HepG2 (cell line): Measurements from ENCODE around the gene SMAD3. TPM values are rescaled to one million over a fixed set of nuclear protein-coding genes. Genes with fewer than 3 reads are reported as not detected.
A peak's percentile ranks its signal among the peaks of the same experiment; 100 is the strongest.

ENCODE experiments used
- CBFB ChIP-seq: sonication (generic); formaldehyde crosslinking; IDR thresholded peaks from 2 replicates; pipeline ENCODE4 v1.4.0; 2020; ENCODE audit warnings: missing genetic modification reagents
- CC2D1A ChIP-seq: sonication (generic); formaldehyde crosslinking; IDR thresholded peaks from 2 replicates; pipeline ENCODE4 v1.8.1; 2023; ENCODE audit warnings: mild to moderate bottlenecking, missing genetic modification reagents
- ERF ChIP-seq: IDR thresholded peaks from 2 replicates; pipeline ENCODE4 v1.6.1; 2018; ENCODE audit warnings: missing biosample characterization, missing genetic modification reagents
- GABPA ChIP-seq, 2 experiments: IDR thresholded peaks; 2 replicates each; pipeline ENCODE4 v1.6.1; 2011 to 2016; ENCODE audit warnings: low read depth in 2 of 2, low read length in 1 of 2, missing biosample characterization in 1 of 2, missing genetic modification characterization in 1 of 2
- HES4 ChIP-seq: sonication (generic); formaldehyde crosslinking; IDR thresholded peaks from 2 replicates; pipeline ENCODE4 v1.9.0; 2021; ENCODE audit warnings: mild to moderate bottlenecking, missing genetic modification reagents, borderline replicate concordance
- HHEX ChIP-seq: IDR thresholded peaks from 2 replicates; pipeline ENCODE4 v1.6.1; 2016; ENCODE audit warnings: control low read depth
- MAX ChIP-seq: IDR thresholded peaks from 2 replicates; pipeline ENCODE4 v1.6.1; 2012; ENCODE audit warnings: inconsistent platforms
- MXD4 ChIP-seq: IDR thresholded peaks from 2 replicates; pipeline ENCODE4 v1.6.1; 2016; ENCODE audit warnings: mild to moderate bottlenecking, missing biosample characterization, missing genetic modification reagents
- REPIN1 ChIP-seq: sonication (generic); formaldehyde crosslinking; IDR thresholded peaks from 2 replicates; pipeline ENCODE4 v1.8.0; 2022; ENCODE audit warnings: missing genetic modification reagents, low read depth, mild to moderate bottlenecking, borderline replicate concordance
- ZBTB8A ChIP-seq: sonication (generic); formaldehyde crosslinking; IDR thresholded peaks from 2 replicates; pipeline ENCODE4 v1.4.0; 2020; ENCODE audit warnings: mild to moderate bottlenecking, low read depth, missing genetic modification reagents, borderline replicate concordance
- ZFP36 ChIP-seq: fragments of 150-350 bp; IDR thresholded peaks from 2 replicates; pipeline ENCODE4 v1.6.1; 2018; ENCODE audit warnings: borderline replicate concordance, low read length, low read depth; ENCODE audit not compliant: partially characterized antibody
- ZMAT3 ChIP-seq: sonication (generic); formaldehyde crosslinking; conservative IDR thresholded peaks from 2 replicates; pipeline ENCODE4 v1.7.0; 2021; ENCODE audit warnings: missing genetic modification reagents
- ZNF749 ChIP-seq: sonication (generic); formaldehyde crosslinking; IDR thresholded peaks from 2 replicates; pipeline ENCODE4 v1.8.0; 2022; ENCODE audit warnings: mild to moderate bottlenecking, missing genetic modification reagents, moderate library complexity, borderline replicate concordance
- polyA plus RNA-seq, 8 experiments: library from polyadenylated mRNA; depleted of rRNA in 3 of 8; stranded (reverse) in 7 of 8; unstranded in 1 of 8; fragments of >200 nt; fragmentation: Illumina TruSeq in 4 of 8; extraction: Trizol in 4 of 8; gene quantifications; 2 replicates each; pipeline versions ENCODE4 v1.2.1 to v1.2.3, GENCODE V29; 2011 to 2016; ENCODE audit warnings: low read depth in 4 of 8, missing spikeins in 1 of 8, mixed read lengths in 1 of 8; ENCODE audit not compliant: insufficient read depth in 1 of 8
- total RNA-seq, 5 experiments: library from RNA; depleted of rRNA; stranded (reverse); fragments of >200 nt; fragmentation: Illumina TruSeq; extraction: Trizol; gene quantifications; 2 replicates each; pipeline ENCODE4 v1.2.3, GENCODE V29; 2016; ENCODE audit warnings: low read depth in 1 of 5
- TF ChIP-seq, protein P1 (sequence below), 2 experiments: sonication (generic) in 1 of 2; formaldehyde crosslinking in 1 of 2; IDR thresholded peaks; 2 replicates each; pipeline versions ENCODE4 v1.6.1 to v1.9.0; 2014 to 2022; ENCODE audit warnings: antibody characterized with exemption in 1 of 2, borderline replicate concordance in 1 of 2, inconsistent platforms in 1 of 2, low read depth in 1 of 2, missing genetic modification reagents in 1 of 2
- TF ChIP-seq, protein P2 (sequence below), 2 experiments: sonication (generic) in 1 of 2; formaldehyde crosslinking in 1 of 2; IDR thresholded peaks; 2 replicates each; pipeline versions ENCODE4 v1.4.0 to v1.6.1; 2016 to 2020; ENCODE audit warnings: borderline replicate concordance in 1 of 2, low read depth in 1 of 2, mild to moderate bottlenecking in 1 of 2, missing genetic modification reagents in 1 of 2

SMAD3 gene
- total and polyA plus RNA-seq, 2 of the 13 experiments (the other 11 are each of a cell fraction or from before 2014, with no cell fraction given): 8.6 to 56.3 TPM

DNA sequence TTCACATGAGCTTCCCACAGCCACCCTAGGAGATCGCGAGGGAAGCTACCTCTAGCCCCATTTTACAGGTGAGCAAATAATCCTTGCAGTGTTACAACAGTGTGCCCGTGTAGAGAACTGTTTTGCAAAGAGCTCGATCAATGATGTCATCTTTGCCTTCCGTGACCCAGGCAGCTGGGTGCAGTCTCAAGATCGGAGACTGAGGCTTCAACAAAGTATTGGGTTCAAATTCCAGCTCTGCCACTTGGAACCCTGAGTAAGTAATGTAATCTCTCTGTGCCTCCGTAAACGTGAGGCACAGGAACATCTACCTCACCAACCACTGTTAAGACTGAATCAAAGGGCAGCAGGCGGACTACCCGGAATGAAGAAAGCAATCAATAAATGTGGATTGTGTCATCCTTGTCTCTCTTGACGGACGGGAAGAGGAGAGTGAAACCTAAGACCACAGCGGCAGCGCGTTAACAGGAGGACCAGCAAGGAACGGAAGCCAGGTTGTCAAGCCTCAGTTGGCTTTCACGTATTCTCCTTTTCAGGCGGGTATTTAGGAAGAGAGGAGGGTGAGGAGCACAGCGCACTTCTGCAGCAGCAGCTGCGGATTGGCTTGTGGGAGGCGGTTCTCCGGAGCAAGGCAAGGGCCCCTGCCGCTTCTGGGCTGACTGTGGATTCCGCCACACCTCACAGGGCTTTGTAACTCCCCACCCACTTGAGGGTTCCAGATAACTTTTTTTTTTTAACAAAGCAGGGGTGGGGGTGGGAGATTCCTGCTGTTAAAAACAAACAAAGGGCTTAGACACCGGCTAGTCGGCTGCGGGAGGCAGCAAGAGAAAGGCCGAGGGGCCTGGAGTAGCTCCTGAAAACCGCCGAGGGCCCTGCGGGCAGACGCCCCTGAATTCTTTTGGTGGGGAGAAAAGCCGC lies 1.5 kb upstream of the SMAD3 start (continued):
- TF ChIP-seq, protein P1, sequence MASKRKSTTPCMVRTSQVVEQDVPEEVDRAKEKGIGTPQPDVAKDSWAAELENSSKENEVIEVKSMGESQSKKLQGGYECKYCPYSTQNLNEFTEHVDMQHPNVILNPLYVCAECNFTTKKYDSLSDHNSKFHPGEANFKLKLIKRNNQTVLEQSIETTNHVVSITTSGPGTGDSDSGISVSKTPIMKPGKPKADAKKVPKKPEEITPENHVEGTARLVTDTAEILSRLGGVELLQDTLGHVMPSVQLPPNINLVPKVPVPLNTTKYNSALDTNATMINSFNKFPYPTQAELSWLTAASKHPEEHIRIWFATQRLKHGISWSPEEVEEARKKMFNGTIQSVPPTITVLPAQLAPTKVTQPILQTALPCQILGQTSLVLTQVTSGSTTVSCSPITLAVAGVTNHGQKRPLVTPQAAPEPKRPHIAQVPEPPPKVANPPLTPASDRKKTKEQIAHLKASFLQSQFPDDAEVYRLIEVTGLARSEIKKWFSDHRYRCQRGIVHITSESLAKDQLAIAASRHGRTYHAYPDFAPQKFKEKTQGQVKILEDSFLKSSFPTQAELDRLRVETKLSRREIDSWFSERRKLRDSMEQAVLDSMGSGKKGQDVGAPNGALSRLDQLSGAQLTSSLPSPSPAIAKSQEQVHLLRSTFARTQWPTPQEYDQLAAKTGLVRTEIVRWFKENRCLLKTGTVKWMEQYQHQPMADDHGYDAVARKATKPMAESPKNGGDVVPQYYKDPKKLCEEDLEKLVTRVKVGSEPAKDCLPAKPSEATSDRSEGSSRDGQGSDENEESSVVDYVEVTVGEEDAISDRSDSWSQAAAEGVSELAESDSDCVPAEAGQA (IDR thresholded peaks at IDR 0.05; ENCODE audit: low read depth): peak; percentile 61
- TF ChIP-seq, protein P1 (CRISPR knock-in tag; IDR thresholded peaks at IDR 0.05; ENCODE audit: borderline replicate concordance): no peak
- TF ChIP-seq HHEX (CRISPR knock-in tag) (0 out of 2 replicates have a peak, but pooled peaks have one; percentile 5), GABPA (IDR thresholded peaks at IDR 0.05; ENCODE audit: low read depth, low read length) (no peak), GABPA (CRISPR knock-in tag; IDR thresholded peaks at IDR 0.05; ENCODE audit: low read depth) (peak; percentile 41; the same call in 1 of the 2 replicates), CC2D1A (CRISPR knock-in tag) (peak; percentile 72; the same call in 1 of the 2 replicates), ZBTB8A (CRISPR knock-in tag) (peak; percentile 53; the same call in 1 of the 2 replicates), ERF (CRISPR knock-in tag) (peak; percentile 60; the same call in 1 of the 2 replicates), CBFB (CRISPR knock-in tag) (0 out of 2 replicates have a peak, but pooled peaks have one; percentile 14), REPIN1 (peak; percentile 68; the same call in 1 of the 2 replicates), HES4 (CRISPR knock-in tag) (0 out of 2 replicates have a peak, but pooled peaks have one; percentile 46), ZNF749 (CRISPR knock-in tag) (peak; percentile 28; the same call in 1 of the 2 replicates), MAX (peak; percentile 56; the same call in 1 of the 2 replicates), ZMAT3 (CRISPR knock-in tag) (peak; percentile 87; the same call in 1 of the 2 replicates), ZFP36 (no peak), MXD4 (CRISPR knock-in tag) (0 out of 2 replicates have a peak, but pooled peaks have one; percentile 70)
- TF ChIP-seq, protein P2, sequence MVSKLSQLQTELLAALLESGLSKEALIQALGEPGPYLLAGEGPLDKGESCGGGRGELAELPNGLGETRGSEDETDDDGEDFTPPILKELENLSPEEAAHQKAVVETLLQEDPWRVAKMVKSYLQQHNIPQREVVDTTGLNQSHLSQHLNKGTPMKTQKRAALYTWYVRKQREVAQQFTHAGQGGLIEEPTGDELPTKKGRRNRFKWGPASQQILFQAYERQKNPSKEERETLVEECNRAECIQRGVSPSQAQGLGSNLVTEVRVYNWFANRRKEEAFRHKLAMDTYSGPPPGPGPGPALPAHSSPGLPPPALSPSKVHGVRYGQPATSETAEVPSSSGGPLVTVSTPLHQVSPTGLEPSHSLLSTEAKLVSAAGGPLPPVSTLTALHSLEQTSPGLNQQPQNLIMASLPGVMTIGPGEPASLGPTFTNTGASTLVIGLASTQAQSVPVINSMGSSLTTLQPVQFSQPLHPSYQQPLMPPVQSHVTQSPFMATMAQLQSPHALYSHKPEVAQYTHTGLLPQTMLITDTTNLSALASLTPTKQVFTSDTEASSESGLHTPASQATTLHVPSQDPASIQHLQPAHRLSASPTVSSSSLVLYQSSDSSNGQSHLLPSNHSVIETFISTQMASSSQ (IDR thresholded peaks at IDR 0.05; ENCODE audit: low read depth): peak; percentile 40
- TF ChIP-seq, protein P2 (CRISPR knock-in tag; IDR thresholded peaks at IDR 0.05; ENCODE audit: borderline replicate concordance): peak; percentile 83
